CD4-positive, alpha-beta memory T cell (primary cell): ENCODE results near the gene CYP2S1. TPM values are rescaled to one million over a fixed set of nuclear protein-coding genes. Genes with fewer than 3 reads are reported as not detected.

ENCODE experiments used
- polyA plus RNA-seq, 2 donors: library from polyadenylated mRNA; unstranded; fragments of 300-500 nt; fragmentation: Illumina TruSeq; gene quantifications; one replicate each; pipeline ENCODE4 v1.2.3, GENCODE V29; 2021
- total RNA-seq, 2 experiments: library from RNA; stranded (reverse); gene quantifications; one replicate each; pipeline ENCODE4 v1.2.3, GENCODE V29; 2021

Gene CYP2S1
- total and polyA plus RNA-seq, 4 experiments from 2014 or later, result 0.15 to 0.28 TPM; not detected in 2

Other genes with a start within 250 kb of the CYP2S1 start
- not detected for gene CYP2B6, start 201.9 kb upstream of the CYP2S1 start, total RNA-seq
- gene CYP2B6, start 201.9 kb upstream of the CYP2S1 start, polyA plus RNA-seq, result not detected
- not detected for gene CYP2A13, start 104.8 kb upstream of the CYP2S1 start, total RNA-seq
- not detected for gene CYP2A13, start 104.8 kb upstream of the CYP2S1 start, polyA plus RNA-seq
- not detected for gene CYP2F1, start 78.8 kb upstream of the CYP2S1 start, total RNA-seq
- not detected for gene CYP2F1, start 78.8 kb upstream of the CYP2S1 start, polyA plus RNA-seq
- gene AXL, start 26.0 kb downstream of the CYP2S1 start, total RNA-seq, result under 1 TPM in 1 of 2 experiments, not detected in 1; 0.32 TPM
- under 1 TPM; 0.10 to 0.29 TPM for gene AXL, start 26.0 kb downstream of the CYP2S1 start, polyA plus RNA-seq
- gene HNRNPUL1, start 71.2 kb downstream of the CYP2S1 start, total RNA-seq, result 100 to 1,000 TPM; 300 TPM
- 100 to 1,000 TPM in 1 of 2 donors, 10 to 100 TPM in 1; 37.8 to 110 TPM for gene HNRNPUL1, start 71.2 kb downstream of the CYP2S1 start, polyA plus RNA-seq
- 10 to 100 TPM; 56.4 to 61.4 TPM for gene CCDC97, start 117.0 kb downstream of the CYP2S1 start, total RNA-seq
- 10 to 100 TPM; 23.2 to 32.3 TPM for gene CCDC97, start 117.0 kb downstream of the CYP2S1 start, polyA plus RNA-seq
- gene TGFB1, start 160.7 kb downstream of the CYP2S1 start, total RNA-seq, result 100 to 1,000 TPM; 136 to 143 TPM
- gene TGFB1, start 160.7 kb downstream of the CYP2S1 start, polyA plus RNA-seq, result 10 to 100 TPM; 28.1 to 83.7 TPM
- gene B9D2, start 170.9 kb downstream of the CYP2S1 start, total RNA-seq, result 10 to 100 TPM; 11.6 to 15.2 TPM
- gene B9D2, start 170.9 kb downstream of the CYP2S1 start, polyA plus RNA-seq, result 10 to 100 TPM; 12.9 to 22.4 TPM
- gene TMEM91, start 183.3 kb downstream of the CYP2S1 start, total RNA-seq, result 10 to 100 TPM; 14.3 to 16.1 TPM
- 1 to 10 TPM; 4.8 to 4.9 TPM for gene TMEM91, start 183.3 kb downstream of the CYP2S1 start, polyA plus RNA-seq
- 10 to 100 TPM; 18.2 to 23.0 TPM for gene EXOSC5, start 204.1 kb downstream of the CYP2S1 start, total RNA-seq
- 10 to 100 TPM; 46.4 to 58.6 TPM for gene EXOSC5, start 204.1 kb downstream of the CYP2S1 start, polyA plus RNA-seq
- gene BCKDHA, start 204.6 kb downstream of the CYP2S1 start, total RNA-seq, result 10 to 100 TPM; 23.6 to 27.1 TPM
- gene BCKDHA, start 204.6 kb downstream of the CYP2S1 start, polyA plus RNA-seq, result 10 to 100 TPM; 59.7 to 65.1 TPM
- 1 to 10 TPM; 2.9 to 3.2 TPM for gene B3GNT8, start 234.2 kb downstream of the CYP2S1 start, total RNA-seq
- 1 to 10 TPM in 1 of 2 donors, under 1 TPM in 1; 0.64 to 7.1 TPM for gene B3GNT8, start 234.2 kb downstream of the CYP2S1 start, polyA plus RNA-seq
- gene DMAC2, start 246.7 kb downstream of the CYP2S1 start, total RNA-seq, result 10 to 100 TPM; 27.7 to 28.9 TPM
- gene DMAC2, start 246.7 kb downstream of the CYP2S1 start, polyA plus RNA-seq, result 10 to 100 TPM; 43.1 to 58.2 TPM
- not detected for gene ERICH4, start 249.9 kb downstream of the CYP2S1 start, total RNA-seq
- not detected for gene ERICH4, start 249.9 kb downstream of the CYP2S1 start, polyA plus RNA-seq